Chondrocyte (in vitro differentiated cells): Measurements from ENCODE around the gene BTG2. TPM values are rescaled to one million over a fixed set of nuclear protein-coding genes. Genes with fewer than 3 reads are reported as not detected.

ENCODE experiments used
- DNase-seq: peaks from one replicate; pipeline ENCODE4 v3.0.0; 2021; ENCODE audit warnings: mixed read lengths, low spot score
- H3K27ac Mint-ChIP-seq: one replicate; pipeline ENCODE4 v1.8.0; 2021; ENCODE audit warnings: mild to moderate bottlenecking, moderate library complexity, mixed read lengths; ENCODE audit not compliant: unreplicated experiment
- H3K27me3 Mint-ChIP-seq: 2 replicates; pipeline ENCODE4 v1.8.0; 2021; ENCODE audit warnings: low read depth, mixed read lengths
- H3K36me3 Mint-ChIP-seq: 2 replicates; pipeline ENCODE4 v1.8.0; 2021; ENCODE audit warnings: low read depth, mixed read lengths
- H3K4me1 Mint-ChIP-seq: 2 replicates; pipeline ENCODE4 v1.8.0; 2021; ENCODE audit warnings: low read depth, mild to moderate bottlenecking, mixed read lengths
- H3K4me3 Mint-ChIP-seq: one replicate; pipeline ENCODE4 v1.8.0; 2021; ENCODE audit warnings: mild to moderate bottlenecking, moderate library complexity, mixed read lengths; ENCODE audit not compliant: unreplicated experiment
- H3K9me3 Mint-ChIP-seq: 2 replicates; pipeline ENCODE4 v1.8.0; 2021; ENCODE audit warnings: low read depth, mixed read lengths
- CTCF ChIP-seq: fragments of 200-600 bp; sonication (generic); IDR thresholded peaks from 2 replicates; pipeline ENCODE4 v1.5.0; 2021; ENCODE audit warnings: antibody characterized with exemption, mild to moderate bottlenecking, moderate library complexity
- total RNA-seq: library from RNA; stranded (reverse); gene quantifications from 3 replicates; pipeline ENCODE4 v1.2.1, GENCODE V29; 2021

BTG2 gene
- total RNA-seq, 1 donor from 2014 or later, result 41.3 TPM

DNA sequence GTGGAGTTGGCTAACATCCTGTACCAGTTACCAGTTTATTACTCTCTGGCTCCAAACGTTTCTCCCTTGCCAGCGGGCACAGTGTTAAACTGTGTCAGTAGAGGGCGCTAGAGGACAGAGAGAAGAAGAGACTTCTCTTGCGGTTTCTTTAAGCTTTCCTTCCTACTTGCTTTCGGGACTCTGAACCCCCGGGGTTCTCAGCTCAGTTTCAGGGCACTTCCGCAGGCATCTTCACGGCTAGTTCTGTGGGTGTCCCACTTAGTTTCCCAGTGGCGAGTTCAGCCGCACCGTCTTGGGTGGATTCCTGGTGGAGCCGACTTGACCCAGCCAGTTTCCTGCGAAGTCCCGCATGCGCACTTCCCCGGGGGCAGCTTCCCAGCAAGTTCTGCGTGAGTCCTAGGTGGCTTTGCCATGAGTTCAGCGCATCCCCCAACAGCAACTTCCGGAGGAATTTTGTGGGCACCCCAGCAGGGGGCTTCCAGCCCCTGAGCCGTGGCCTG, 37.9 kb upstream of the BTG2 start:
- Mint-ChIP-seq H3K27ac (peak overlapping the region; percentile 91), H3K4me3 (peak overlapping the region; percentile 94), H3K36me3 (no peaks in the 10 kb centered on the region), H3K4me1 (peaks cover 9% of the 10 kb centered on the region), H3K27me3 (peaks cover 9% of the 10 kb centered on the region), H3K9me3 (peaks cover 1% of the 10 kb centered on the region)
- DNase-seq, result no peak
- peak; percentile 98 for TF ChIP-seq CTCF

DNA sequence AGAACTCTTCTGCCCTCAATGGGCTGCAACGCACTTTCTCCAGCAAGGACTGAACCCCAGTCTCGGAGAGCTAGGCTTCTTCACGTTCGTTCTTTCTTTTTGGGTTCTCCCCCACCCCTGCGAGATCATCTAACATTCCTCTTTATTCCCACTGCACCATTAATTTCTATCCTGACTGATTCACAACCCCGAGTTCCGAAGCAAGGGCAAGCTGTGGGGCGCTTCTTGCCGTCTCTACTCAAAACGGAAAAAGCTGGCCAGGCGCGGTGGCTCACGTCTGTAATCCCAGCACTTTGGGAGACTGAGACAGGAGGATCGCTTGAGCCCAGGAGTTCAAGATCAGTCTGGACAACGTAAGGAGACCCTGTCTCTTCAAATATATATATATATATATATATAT, 37.4 kb upstream of the BTG2 start:
- Mint-ChIP-seq H3K27ac (peak overlapping the region; percentile 91), H3K9me3 (no peaks in the 10 kb centered on the region), H3K4me1 (peaks cover 11% of the 10 kb centered on the region), H3K36me3 (no peaks in the 10 kb centered on the region), H3K4me3 (peak overlapping the region; percentile 94), H3K27me3 (peaks cover 7% of the 10 kb centered on the region)
- no peak for DNase-seq
- TF ChIP-seq CTCF, result no peak

GRCh38 chr1:203268901-203269653, 36.2 kb upstream of the BTG2 start:
- Mint-ChIP-seq H3K4me1 (peaks cover 22% of the 10 kb centered on the region), H3K27ac (no peak overlapping the region), H3K36me3 (no peaks in the 10 kb centered on the region), H3K4me3 (no peak overlapping the region), H3K9me3 (no peaks in the 10 kb centered on the region), H3K27me3 (no peaks in the 10 kb centered on the region)
- peak; percentile 92 for TF ChIP-seq CTCF
- DNase-seq, result no peak

DNA sequence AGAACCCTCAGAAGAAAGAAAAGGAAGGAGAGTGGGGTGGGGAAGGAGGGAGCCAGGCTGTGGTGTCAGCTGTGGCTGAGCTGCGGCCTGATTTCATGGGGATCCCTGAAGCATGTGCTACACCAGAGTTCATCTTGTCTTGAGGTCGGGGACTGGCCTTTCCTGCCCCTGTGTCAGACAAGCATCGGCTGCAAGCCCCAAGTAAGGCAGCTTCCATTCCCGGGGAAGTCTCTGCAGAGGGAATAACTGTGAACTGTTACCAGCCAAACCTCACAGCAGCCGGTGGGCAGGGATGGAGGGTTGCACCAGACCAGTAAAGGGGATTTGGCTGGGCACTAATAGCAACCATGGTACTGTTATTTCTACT, 35.7 kb upstream of the BTG2 start:
- H3K4me1 Mint-ChIP-seq, result peaks cover 27% of the 10 kb centered on the region
- H3K36me3 Mint-ChIP-seq, result no peaks in the 10 kb centered on the region
- no peaks in the 10 kb centered on the region for H3K9me3 Mint-ChIP-seq
- H3K27me3 Mint-ChIP-seq, result no peaks in the 10 kb centered on the region
- no peak overlapping the region for H3K4me3 Mint-ChIP-seq
- no peak for TF ChIP-seq CTCF
- no peak for DNase-seq
- no peak overlapping the region for H3K27ac Mint-ChIP-seq

DNA sequence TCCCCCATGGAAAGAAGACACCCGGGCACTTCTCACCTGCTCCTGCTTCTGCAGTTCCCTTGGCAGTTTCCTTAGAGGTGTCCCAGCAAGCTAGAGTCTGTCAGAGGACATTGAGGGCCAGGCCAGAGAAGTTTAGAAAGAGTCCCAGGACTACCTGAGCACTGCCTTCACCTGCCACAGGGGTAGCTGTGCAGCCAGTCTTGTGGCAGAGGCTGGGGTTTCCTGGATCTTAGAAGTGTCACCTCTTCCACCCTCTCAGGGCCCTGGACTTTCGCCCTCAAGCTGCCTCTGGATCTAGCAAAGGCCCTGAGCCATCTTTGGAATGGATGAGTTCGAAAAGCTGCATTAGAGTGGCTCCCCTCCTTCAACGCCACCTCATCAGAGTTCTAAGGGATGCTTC, 34.9 kb upstream of the BTG2 start:
- Mint-ChIP-seq H3K4me1 (peaks cover 32% of the 10 kb centered on the region), H3K27ac (no peak overlapping the region), H3K27me3 (no peaks in the 10 kb centered on the region), H3K9me3 (no peaks in the 10 kb centered on the region), H3K36me3 (no peaks in the 10 kb centered on the region), H3K4me3 (no peak overlapping the region)
- DNase-seq, result no peak
- no peak for TF ChIP-seq CTCF
